Testis (tissue), 2 donors: ENCODE results near the gene CLCN3.

ENCODE experiments used
- POLR2A ChIP-seq: fragments of 450-650 bp; IDR thresholded peaks from one replicate; pipeline ENCODE4 v1.6.1; 2017; ENCODE audit warnings: antibody characterized with exemption, mild to moderate bottlenecking, moderate library complexity
- TF ChIP-seq, protein P1 (sequence below), 3 experiments: fragments of 450-650 bp in 2 of 3; fragments of 200-600 bp in 1 of 3; sonication (generic) in 1 of 3; IDR thresholded peaks; one replicate each; pipeline ENCODE4 v1.5.1; 2016 to 2019; ENCODE audit warnings: antibody characterized with exemption in 3 of 3, mild to moderate bottlenecking in 2 of 3, moderate library complexity in 1 of 3

DNA sequence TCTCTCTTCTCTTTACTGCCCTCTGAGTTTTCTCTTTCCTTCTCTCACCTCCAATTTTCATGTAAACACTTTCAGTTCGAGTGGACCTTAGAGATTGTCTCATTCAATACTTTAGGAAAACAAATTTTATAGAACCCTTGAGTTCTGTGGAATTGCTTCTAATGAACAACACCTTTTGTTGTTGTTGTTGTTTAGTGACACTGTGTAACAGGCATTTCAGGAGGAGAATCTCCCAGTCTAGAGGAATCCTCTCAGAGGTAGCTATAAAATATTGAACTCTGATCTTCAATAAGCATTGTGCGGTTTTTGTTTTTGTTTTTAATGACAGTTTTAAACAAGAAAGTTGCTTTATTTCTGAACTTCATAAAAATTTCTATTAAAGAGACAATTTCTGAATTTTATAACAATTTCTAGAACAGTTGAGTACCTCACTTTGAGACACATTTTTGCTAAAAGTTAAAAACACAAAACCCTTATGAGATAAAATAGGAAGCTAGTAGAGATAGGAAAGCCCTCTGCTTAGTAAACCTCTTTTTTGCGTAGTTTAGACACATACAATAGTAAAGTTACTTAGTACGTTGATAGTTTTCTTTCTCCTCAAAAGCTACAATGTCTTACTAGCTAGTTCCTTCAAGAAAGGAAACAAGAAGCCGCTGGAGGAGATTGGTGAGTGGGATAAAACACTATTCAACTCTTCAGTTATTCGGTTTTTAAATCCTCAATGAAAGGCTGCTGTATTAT is 38.8 kb downstream of the CLCN3 start:
- TF ChIP-seq, protein P1, sequence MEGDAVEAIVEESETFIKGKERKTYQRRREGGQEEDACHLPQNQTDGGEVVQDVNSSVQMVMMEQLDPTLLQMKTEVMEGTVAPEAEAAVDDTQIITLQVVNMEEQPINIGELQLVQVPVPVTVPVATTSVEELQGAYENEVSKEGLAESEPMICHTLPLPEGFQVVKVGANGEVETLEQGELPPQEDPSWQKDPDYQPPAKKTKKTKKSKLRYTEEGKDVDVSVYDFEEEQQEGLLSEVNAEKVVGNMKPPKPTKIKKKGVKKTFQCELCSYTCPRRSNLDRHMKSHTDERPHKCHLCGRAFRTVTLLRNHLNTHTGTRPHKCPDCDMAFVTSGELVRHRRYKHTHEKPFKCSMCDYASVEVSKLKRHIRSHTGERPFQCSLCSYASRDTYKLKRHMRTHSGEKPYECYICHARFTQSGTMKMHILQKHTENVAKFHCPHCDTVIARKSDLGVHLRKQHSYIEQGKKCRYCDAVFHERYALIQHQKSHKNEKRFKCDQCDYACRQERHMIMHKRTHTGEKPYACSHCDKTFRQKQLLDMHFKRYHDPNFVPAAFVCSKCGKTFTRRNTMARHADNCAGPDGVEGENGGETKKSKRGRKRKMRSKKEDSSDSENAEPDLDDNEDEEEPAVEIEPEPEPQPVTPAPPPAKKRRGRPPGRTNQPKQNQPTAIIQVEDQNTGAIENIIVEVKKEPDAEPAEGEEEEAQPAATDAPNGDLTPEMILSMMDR (IDR thresholded peaks at IDR 0.05), result no peak
- TF ChIP-seq POLR2A, result no peak
